ENCODE results near the gene CHD9NB.

DNA sequence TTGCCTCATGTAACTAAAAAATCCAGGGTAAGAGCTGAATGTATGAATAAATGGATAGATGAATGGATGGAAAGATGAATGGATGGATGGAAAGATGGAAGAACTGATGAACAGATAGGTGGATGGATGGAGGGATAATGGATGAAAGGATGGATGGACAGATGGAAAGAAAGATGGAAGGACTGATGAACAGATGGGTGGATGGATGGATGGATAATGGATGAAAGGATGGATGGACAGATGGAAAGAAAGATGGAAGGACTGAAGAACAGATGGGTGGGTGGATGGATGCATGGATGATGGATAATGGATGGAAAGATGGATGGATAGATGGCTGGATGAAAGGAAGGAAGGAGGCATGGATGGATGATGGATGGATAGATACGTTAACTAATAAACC is 11.9 kb downstream of the CHD9NB start:
- TF ChIP-seq, protein P1, sequence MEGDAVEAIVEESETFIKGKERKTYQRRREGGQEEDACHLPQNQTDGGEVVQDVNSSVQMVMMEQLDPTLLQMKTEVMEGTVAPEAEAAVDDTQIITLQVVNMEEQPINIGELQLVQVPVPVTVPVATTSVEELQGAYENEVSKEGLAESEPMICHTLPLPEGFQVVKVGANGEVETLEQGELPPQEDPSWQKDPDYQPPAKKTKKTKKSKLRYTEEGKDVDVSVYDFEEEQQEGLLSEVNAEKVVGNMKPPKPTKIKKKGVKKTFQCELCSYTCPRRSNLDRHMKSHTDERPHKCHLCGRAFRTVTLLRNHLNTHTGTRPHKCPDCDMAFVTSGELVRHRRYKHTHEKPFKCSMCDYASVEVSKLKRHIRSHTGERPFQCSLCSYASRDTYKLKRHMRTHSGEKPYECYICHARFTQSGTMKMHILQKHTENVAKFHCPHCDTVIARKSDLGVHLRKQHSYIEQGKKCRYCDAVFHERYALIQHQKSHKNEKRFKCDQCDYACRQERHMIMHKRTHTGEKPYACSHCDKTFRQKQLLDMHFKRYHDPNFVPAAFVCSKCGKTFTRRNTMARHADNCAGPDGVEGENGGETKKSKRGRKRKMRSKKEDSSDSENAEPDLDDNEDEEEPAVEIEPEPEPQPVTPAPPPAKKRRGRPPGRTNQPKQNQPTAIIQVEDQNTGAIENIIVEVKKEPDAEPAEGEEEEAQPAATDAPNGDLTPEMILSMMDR (IDR thresholded peaks at IDR 0.05): no peak
- TF ChIP-seq POLR2A (IDR thresholded peaks at IDR 0.05): no peak
